ENCODE measurements around the gene GPR137. TPM values are rescaled to one million over a fixed set of nuclear protein-coding genes. Genes with fewer than 3 reads are reported as not detected.

GPR137 gene
- total RNA-seq, 1 donor: 18.5 TPM

- no peak overlapping the region for H3K27ac ChIP-seq (ENCODE audit: low read depth, low read length)
- H2AFZ ChIP-seq (ENCODE audit: low read length): no peak overlapping the region
- H3K9me3 ChIP-seq (ENCODE audit: low read depth, low read length): no peaks in the 10 kb centered on the region
- peaks cover under 1% of the 10 kb centered on the region for H4K20me1 ChIP-seq (ENCODE audit: insufficient read depth, low read length)
- DNase-seq (ENCODE audit: insufficient read length, low spot score, missing footprints): peak; percentile 76
- H3K4me2 ChIP-seq (ENCODE audit: insufficient read depth, low read length): no peak overlapping the region
- peaks cover 97% of the 10 kb centered on the region for H3K27me3 ChIP-seq (ENCODE audit: insufficient read depth, low read length)
- no peaks in the 10 kb centered on the region for H3K36me3 ChIP-seq (ENCODE audit: insufficient read depth, low read length)
- no peaks in the 10 kb centered on the region for H3K79me2 ChIP-seq (ENCODE audit: insufficient read depth, low read length)
- H3K4me3 ChIP-seq (ENCODE audit: insufficient read depth, low read length): no peak overlapping the region
- peaks cover 6% of the 10 kb centered on the region for H3K4me1 ChIP-seq (ENCODE audit: insufficient read depth, low read length)
- no peak for TF ChIP-seq CTCF (IDR thresholded peaks at IDR 0.05; ENCODE audit: extremely low read depth, low read depth, low read length)
These were observed 10.1 kb downstream of the GPR137 start for GRCh38 chr11:64295760-64296159.

- peaks cover 94% of the 10 kb centered on the region for H3K27me3 ChIP-seq (ENCODE audit: insufficient read depth, low read length)
- H3K4me2 ChIP-seq (ENCODE audit: insufficient read depth, low read length): no peak overlapping the region
- peak; percentile 67 for DNase-seq (ENCODE audit: insufficient read length, low spot score, missing footprints)
- H3K36me3 ChIP-seq (ENCODE audit: insufficient read depth, low read length): no peaks in the 10 kb centered on the region
- H3K4me1 ChIP-seq (ENCODE audit: insufficient read depth, low read length): peaks cover 6% of the 10 kb centered on the region
- no peaks in the 10 kb centered on the region for H4K20me1 ChIP-seq (ENCODE audit: insufficient read depth, low read length)
- H3K9me3 ChIP-seq (ENCODE audit: low read depth, low read length): no peaks in the 10 kb centered on the region
- H3K27ac ChIP-seq (ENCODE audit: low read depth, low read length): no peak overlapping the region
- H2AFZ ChIP-seq (ENCODE audit: low read length): no peak overlapping the region
- no peak overlapping the region for H3K4me3 ChIP-seq (ENCODE audit: insufficient read depth, low read length)
- no peak for TF ChIP-seq CTCF (IDR thresholded peaks at IDR 0.05; ENCODE audit: extremely low read depth, low read depth, low read length)
- no peaks in the 10 kb centered on the region for H3K79me2 ChIP-seq (ENCODE audit: insufficient read depth, low read length)
These were observed 10.6 kb downstream of the GPR137 start for GRCh38 chr11:64296236-64296635.

GRCh38 chr11:64296830-64297698, 11.4 kb downstream of the GPR137 start:
- H2AFZ ChIP-seq (ENCODE audit: low read length): no peak overlapping the region
- DNase-seq (ENCODE audit: insufficient read length, low spot score, missing footprints): peak; percentile 44
- no peaks in the 10 kb centered on the region for H3K36me3 ChIP-seq (ENCODE audit: insufficient read depth, low read length)
- H3K4me3 ChIP-seq (ENCODE audit: insufficient read depth, low read length): no peak overlapping the region
- TF ChIP-seq CTCF (IDR thresholded peaks at IDR 0.05; ENCODE audit: extremely low read depth, low read depth, low read length): no peak
- H3K27ac ChIP-seq (ENCODE audit: low read depth, low read length): no peak overlapping the region
- H3K27me3 ChIP-seq (ENCODE audit: insufficient read depth, low read length): peaks cover 87% of the 10 kb centered on the region
- peaks cover 6% of the 10 kb centered on the region for H3K4me1 ChIP-seq (ENCODE audit: insufficient read depth, low read length)
- H3K4me2 ChIP-seq (ENCODE audit: insufficient read depth, low read length): no peak overlapping the region
- H3K79me2 ChIP-seq (ENCODE audit: insufficient read depth, low read length): no peaks in the 10 kb centered on the region
- H4K20me1 ChIP-seq (ENCODE audit: insufficient read depth, low read length): no peaks in the 10 kb centered on the region
- no peaks in the 10 kb centered on the region for H3K9me3 ChIP-seq (ENCODE audit: low read depth, low read length)

- H3K27me3 ChIP-seq (ENCODE audit: insufficient read depth, low read length): peaks cover 80% of the 10 kb centered on the region
- no peaks in the 10 kb centered on the region for H3K36me3 ChIP-seq (ENCODE audit: insufficient read depth, low read length)
- peaks cover 6% of the 10 kb centered on the region for H3K4me1 ChIP-seq (ENCODE audit: insufficient read depth, low read length)
- H4K20me1 ChIP-seq (ENCODE audit: insufficient read depth, low read length): no peaks in the 10 kb centered on the region
- no peak overlapping the region for H3K27ac ChIP-seq (ENCODE audit: low read depth, low read length)
- no peak overlapping the region for H3K4me3 ChIP-seq (ENCODE audit: insufficient read depth, low read length)
- no peaks in the 10 kb centered on the region for H3K79me2 ChIP-seq (ENCODE audit: insufficient read depth, low read length)
- H2AFZ ChIP-seq (ENCODE audit: low read length): no peak overlapping the region
- H3K9me3 ChIP-seq (ENCODE audit: low read depth, low read length): no peaks in the 10 kb centered on the region
- no peak overlapping the region for H3K4me2 ChIP-seq (ENCODE audit: insufficient read depth, low read length)
- peak; percentile 82 for DNase-seq (ENCODE audit: insufficient read length, low spot score, missing footprints)
- no peak for TF ChIP-seq CTCF (IDR thresholded peaks at IDR 0.05; ENCODE audit: extremely low read depth, low read depth, low read length)
These were observed 12.2 kb downstream of the GPR137 start for GRCh38 chr11:64297699-64298358.

All from osteoblast (primary cell).